Fibroblast of lung (primary cell): Measurements from ENCODE around the gene LRP1. TPM values are rescaled to one million over a fixed set of nuclear protein-coding genes. Genes with fewer than 3 reads are reported as not detected.
A peak's percentile ranks its signal among the peaks of the same experiment; 100 is the strongest.

Experiments
- DNase-seq, 2 donors: peaks; one replicate each; pipeline versions ENCODE4 v3.0.0 to v3.0.0-alpha.2; 2010; ENCODE audit warnings: low read depth in 2 of 2
- H2AFZ ChIP-seq: 2 replicates; pipeline ENCODE4 v1.5.1; 2012; ENCODE audit warnings: low read length, control low read depth, inconsistent platforms
- H3K27ac ChIP-seq: 2 replicates; pipeline ENCODE4 v1.5.1; 2011; ENCODE audit warnings: low read length, control low read depth; ENCODE audit not compliant: insufficient read depth
- H3K27me3 ChIP-seq: 2 replicates; pipeline ENCODE4 v1.5.1; 2011; ENCODE audit warnings: mild to moderate bottlenecking, low read length; ENCODE audit not compliant: control insufficient read depth, insufficient read depth
- H3K36me3 ChIP-seq: 2 replicates; pipeline ENCODE4 v1.5.1; 2011; ENCODE audit warnings: low read length; ENCODE audit not compliant: control insufficient read depth, insufficient read depth
- H3K4me1 ChIP-seq: 2 replicates; pipeline ENCODE4 v1.5.1; 2011; ENCODE audit warnings: low read length; ENCODE audit not compliant: control insufficient read depth, insufficient read depth; ENCODE audit errors: extremely low read depth
- H3K4me2 ChIP-seq: 2 replicates; pipeline ENCODE4 v1.5.1; 2011; ENCODE audit warnings: low read length, control low read depth; ENCODE audit not compliant: insufficient read depth; ENCODE audit errors: extremely low read depth
- H3K4me3 ChIP-seq, 4 experiments: fragments of 200-600 bp in 1 of 4; sonication (generic) in 1 of 4; replicated peaks in 1 of 4; 2 replicates each; pipeline ENCODE4 v1.5.1; 2011 to 2016; ENCODE audit warnings: low read length in 4 of 4, low read depth in 3 of 4, mild to moderate bottlenecking in 3 of 4, control low read depth in 2 of 4, inconsistent platforms in 1 of 4, mixed read lengths in 1 of 4; ENCODE audit not compliant: insufficient read depth in 1 of 4; ENCODE audit errors: control extremely low read depth in 1 of 4
- H3K79me2 ChIP-seq: 2 replicates; pipeline ENCODE4 v1.5.1; 2012; ENCODE audit warnings: mild to moderate bottlenecking, low read length, inconsistent platforms; ENCODE audit not compliant: control insufficient read depth, insufficient read depth
- H3K9ac ChIP-seq: 2 replicates; pipeline ENCODE4 v1.5.1; 2011; ENCODE audit warnings: mild to moderate bottlenecking, low read length, control low read depth; ENCODE audit not compliant: insufficient read depth
- H3K9me3 ChIP-seq: 2 replicates; pipeline ENCODE4 v1.5.1; 2012; ENCODE audit warnings: low read depth, low read length; ENCODE audit not compliant: control insufficient read depth, insufficient read depth
- H4K20me1 ChIP-seq: 2 replicates; pipeline ENCODE4 v1.5.1; 2011; ENCODE audit warnings: low read length; ENCODE audit not compliant: control insufficient read depth, insufficient read depth; ENCODE audit errors: extremely low read depth
- EZH2 ChIP-seq: IDR thresholded peaks from 2 replicates; pipeline ENCODE4 v1.5.1; 2012; ENCODE audit warnings: low read length, control low read depth, mild to moderate bottlenecking; ENCODE audit errors: missing control alignments
- polyA plus RNA-seq, 2 donors: library from polyadenylated mRNA; depleted of rRNA in 1 of 2; stranded (reverse) in 1 of 2; unstranded in 1 of 2; fragments of >200 nt; gene quantifications; 2 replicates each; pipeline ENCODE4 v1.2.1, GENCODE V29; 2011 to 2012; ENCODE audit warnings: missing spikeins in 1 of 2
- total RNA-seq: library from RNA; depleted of rRNA; stranded (reverse); fragments of >200 nt; gene quantifications from 2 replicates; pipeline ENCODE4 v1.2.1, GENCODE V29; 2014
- TF ChIP-seq, protein P1 (sequence below), 2 donors: IDR thresholded peaks in 1 of 2; conservative IDR thresholded peaks in 1 of 2; 1 replicate in 1 of 2; 2 replicates in 1 of 2; pipeline ENCODE4 v1.5.1; 2011 to 2012; ENCODE audit warnings: low read length in 2 of 2, control low read depth in 1 of 2, inconsistent platforms in 1 of 2, low read depth in 1 of 2, mild to moderate bottlenecking in 1 of 2

The LRP1 gene
- total and polyA plus RNA-seq, 2 donors (not counting 1 experiment from before 2014, with no cell fraction given) = 92.2 to 464 TPM

DNA sequence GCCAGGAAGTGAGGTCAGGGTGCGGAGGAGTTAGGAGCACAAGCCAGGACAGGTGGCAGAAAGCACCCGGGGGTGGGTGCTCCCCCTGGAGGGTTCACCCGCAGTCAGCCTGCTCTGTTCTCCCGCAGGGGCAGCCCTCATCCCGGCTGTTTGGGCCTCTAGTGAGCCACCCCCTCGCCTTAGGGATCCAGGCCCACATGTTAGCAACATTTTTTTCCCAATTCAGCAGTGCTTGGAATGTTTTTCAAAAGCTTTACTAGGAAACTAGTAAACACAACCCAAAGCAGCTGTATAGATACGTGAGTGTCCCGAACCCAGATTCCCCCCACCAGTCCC lies 59.8 kb downstream of the LRP1 start:
- Histone ChIP-seq H3K4me2 (no peak overlapping the region), H3K36me3 (peaks cover 82% of the 10 kb centered on the region), H3K4me3 (no peak overlapping the region), H3K9me3 (no peaks in the 10 kb centered on the region), H4K20me1 (no peaks in the 10 kb centered on the region), H3K79me2 (no peaks in the 10 kb centered on the region), H3K27ac (no peak overlapping the region), H3K27me3 (no peaks in the 10 kb centered on the region), H2AFZ (no peak overlapping the region), H3K9ac (no peak overlapping the region), H3K4me1 (no peaks in the 10 kb centered on the region)
- DNase-seq = no peak
- no peak for TF ChIP-seq EZH2
- TF ChIP-seq, protein P1, sequence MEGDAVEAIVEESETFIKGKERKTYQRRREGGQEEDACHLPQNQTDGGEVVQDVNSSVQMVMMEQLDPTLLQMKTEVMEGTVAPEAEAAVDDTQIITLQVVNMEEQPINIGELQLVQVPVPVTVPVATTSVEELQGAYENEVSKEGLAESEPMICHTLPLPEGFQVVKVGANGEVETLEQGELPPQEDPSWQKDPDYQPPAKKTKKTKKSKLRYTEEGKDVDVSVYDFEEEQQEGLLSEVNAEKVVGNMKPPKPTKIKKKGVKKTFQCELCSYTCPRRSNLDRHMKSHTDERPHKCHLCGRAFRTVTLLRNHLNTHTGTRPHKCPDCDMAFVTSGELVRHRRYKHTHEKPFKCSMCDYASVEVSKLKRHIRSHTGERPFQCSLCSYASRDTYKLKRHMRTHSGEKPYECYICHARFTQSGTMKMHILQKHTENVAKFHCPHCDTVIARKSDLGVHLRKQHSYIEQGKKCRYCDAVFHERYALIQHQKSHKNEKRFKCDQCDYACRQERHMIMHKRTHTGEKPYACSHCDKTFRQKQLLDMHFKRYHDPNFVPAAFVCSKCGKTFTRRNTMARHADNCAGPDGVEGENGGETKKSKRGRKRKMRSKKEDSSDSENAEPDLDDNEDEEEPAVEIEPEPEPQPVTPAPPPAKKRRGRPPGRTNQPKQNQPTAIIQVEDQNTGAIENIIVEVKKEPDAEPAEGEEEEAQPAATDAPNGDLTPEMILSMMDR (conservative IDR thresholded peaks at IDR 0.05 in 1 of 2, IDR thresholded peaks at IDR 0.05 in 1 of 2; ENCODE audit: low read depth in 1 of 2, low read length in 2 of 2) = no peak

DNA sequence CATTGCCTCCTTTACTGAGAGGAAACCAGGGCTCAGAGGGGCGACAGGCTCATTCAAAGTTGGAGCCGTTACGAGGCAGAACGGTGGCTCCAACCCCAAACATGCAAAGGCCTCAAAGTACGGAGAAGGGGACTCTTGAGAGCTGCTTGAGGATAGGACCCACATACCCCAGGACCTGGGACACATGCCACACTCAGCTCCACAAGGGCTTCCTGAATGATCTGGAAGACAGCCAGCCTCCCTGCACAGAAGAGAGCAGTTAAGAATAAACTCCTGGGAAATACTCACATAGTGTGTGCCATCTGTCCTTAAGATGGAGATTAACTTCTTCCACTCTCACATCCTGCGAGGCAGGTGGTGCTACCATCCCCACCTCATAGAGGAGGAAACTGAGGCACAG lies 61.8 kb downstream of the LRP1 start:
- Histone ChIP-seq H3K36me3 (peaks cover 82% of the 10 kb centered on the region), H3K4me3 (no peak overlapping the region), H3K9ac (no peak overlapping the region), H3K79me2 (no peaks in the 10 kb centered on the region), H3K4me2 (no peak overlapping the region), H4K20me1 (no peaks in the 10 kb centered on the region), H3K9me3 (no peaks in the 10 kb centered on the region), H3K27ac (no peak overlapping the region), H3K27me3 (no peaks in the 10 kb centered on the region), H2AFZ (no peak overlapping the region), H3K4me1 (no peaks in the 10 kb centered on the region)
- TF ChIP-seq, protein P1 (conservative IDR thresholded peaks at IDR 0.05 in 1 of 2, IDR thresholded peaks at IDR 0.05 in 1 of 2; ENCODE audit: low read depth in 1 of 2, low read length in 2 of 2) = no peak
- no peak for TF ChIP-seq EZH2
- DNase-seq = peak in 1 of 2 donors; percentile 35

DNA sequence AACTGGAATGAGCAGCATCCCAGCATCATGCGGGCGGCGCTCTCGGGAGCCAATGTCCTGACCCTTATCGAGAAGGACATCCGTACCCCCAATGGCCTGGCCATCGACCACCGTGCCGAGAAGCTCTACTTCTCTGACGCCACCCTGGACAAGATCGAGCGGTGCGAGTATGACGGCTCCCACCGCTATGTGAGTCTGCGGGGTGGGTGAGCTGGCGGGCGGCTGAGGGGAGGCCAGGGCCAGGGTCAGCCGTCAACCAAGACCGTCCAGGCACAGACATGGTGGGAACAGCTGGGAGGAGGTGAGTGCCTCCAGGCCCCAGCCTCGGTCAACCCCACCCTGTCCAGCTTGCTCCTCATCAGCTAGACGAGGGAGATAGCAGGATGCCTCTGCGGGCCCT lies 62.5 kb downstream of the LRP1 start:
- no peak overlapping the region for H3K27ac ChIP-seq

More for the DNA sequence above, 62.5 kb downstream of the LRP1 start:
- Histone ChIP-seq H3K36me3 (peaks cover 83% of the 10 kb centered on the region), H3K4me2 (no peak overlapping the region), H3K79me2 (no peaks in the 10 kb centered on the region), H3K4me1 (no peaks in the 10 kb centered on the region), H3K9ac (no peak overlapping the region), H2AFZ (no peak overlapping the region), H3K27me3 (no peaks in the 10 kb centered on the region), H3K4me3 (no peak overlapping the region), H3K9me3 (no peaks in the 10 kb centered on the region), H4K20me1 (no peaks in the 10 kb centered on the region)
- TF ChIP-seq EZH2 = no peak
- TF ChIP-seq, protein P1 (conservative IDR thresholded peaks at IDR 0.05 in 1 of 2, IDR thresholded peaks at IDR 0.05 in 1 of 2; ENCODE audit: low read depth in 1 of 2, low read length in 2 of 2) = no peak
- no peak for DNase-seq
